ENCODE data around the gene SLC34A3.
"Not testable (repeated sequence)": the region's sequence is repeated elsewhere in the genome, so short reads cannot be mapped to it uniquely, and the experiment has no call there.

Gene SLC34A3

GRCh38 chr9:137241490-137242268 lies 11.0 kb downstream of the SLC34A3 start:
- DNase-seq (ENCODE audit: low read depth), result peak; percentile 56

GRCh38 chr9:137242269-137243203 lies 11.8 kb downstream of the SLC34A3 start:
- no peak for DNase-seq (ENCODE audit: low read depth)

- DNase-seq (ENCODE audit: low read depth), result not testable (repeated sequence)
Observed at GRCh38 chr9:137243266-137243625, 12.5 kb downstream of the SLC34A3 start.

- no peak for DNase-seq (ENCODE audit: low read depth)
Observed at GRCh38 chr9:137243626-137244485, 13.2 kb downstream of the SLC34A3 start.

GRCh38 chr9:137244486-137245449 lies 14.1 kb downstream of the SLC34A3 start:
- DNase-seq (ENCODE audit: low read depth), result no peak

GRCh38 chr9:137245450-137246421 lies 15.0 kb downstream of the SLC34A3 start:
- DNase-seq (ENCODE audit: low read depth), result no peak

- no peak for DNase-seq (ENCODE audit: low read depth)
Observed at GRCh38 chr9:137247135-137247915, 16.6 kb downstream of the SLC34A3 start.

GRCh38 chr9:137247916-137248175 lies 17.1 kb downstream of the SLC34A3 start:
- no peak for DNase-seq (ENCODE audit: low read depth)

- DNase-seq (ENCODE audit: low read depth), result no peak
Observed at GRCh38 chr9:137250329-137251193, 19.9 kb downstream of the SLC34A3 start.

- DNase-seq (ENCODE audit: low read depth), result no peak
Observed at GRCh38 chr9:137251194-137251461, 20.4 kb downstream of the SLC34A3 start, which contains the start of gene STPG3. STPG3 (plus strand) TSS chr9:137251286; CDS start chr9:137251287, 1 bp downstream.

GRCh38 chr9:137251490-137252268 lies 21.0 kb downstream of the SLC34A3 start:
- no peak for DNase-seq (ENCODE audit: low read depth)

- no peak for DNase-seq (ENCODE audit: low read depth)
Observed at GRCh38 chr9:137252555-137253506, 22.1 kb downstream of the SLC34A3 start.

GRCh38 chr9:137253717-137254623 lies 23.3 kb downstream of the SLC34A3 start:
- no peak for DNase-seq (ENCODE audit: low read depth)

- peak; percentile 93 for DNase-seq (ENCODE audit: low read depth)
Observed at GRCh38 chr9:137254624-137255447, 24.1 kb downstream of the SLC34A3 start, which contains the start of gene NELFB. NELFB (plus strand) TSS chr9:137255327.

All from T follicular helper cell (primary cell).